Measurements from ENCODE around the gene BICC1.

DNA sequence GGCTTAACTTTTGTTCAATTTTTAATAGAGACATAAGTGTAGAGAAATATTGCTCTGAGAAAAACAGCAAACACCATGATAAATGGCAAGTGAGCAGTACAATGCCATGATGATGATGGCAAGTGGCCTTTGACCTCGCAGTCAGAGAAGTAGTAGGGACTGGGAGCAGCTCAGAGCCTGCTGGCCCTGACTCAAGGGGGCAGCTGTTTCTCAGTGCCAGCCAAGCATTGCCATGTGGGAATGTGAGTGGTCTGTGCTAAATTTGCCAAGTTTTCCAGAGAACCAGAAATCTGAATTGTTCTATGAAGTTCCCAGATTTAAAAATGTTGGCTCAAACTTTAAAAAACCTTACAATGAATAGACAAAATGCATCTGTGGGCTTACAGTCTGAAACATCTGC is 187.9 kb downstream of the BICC1 start:
- TF ChIP-seq, protein P1, sequence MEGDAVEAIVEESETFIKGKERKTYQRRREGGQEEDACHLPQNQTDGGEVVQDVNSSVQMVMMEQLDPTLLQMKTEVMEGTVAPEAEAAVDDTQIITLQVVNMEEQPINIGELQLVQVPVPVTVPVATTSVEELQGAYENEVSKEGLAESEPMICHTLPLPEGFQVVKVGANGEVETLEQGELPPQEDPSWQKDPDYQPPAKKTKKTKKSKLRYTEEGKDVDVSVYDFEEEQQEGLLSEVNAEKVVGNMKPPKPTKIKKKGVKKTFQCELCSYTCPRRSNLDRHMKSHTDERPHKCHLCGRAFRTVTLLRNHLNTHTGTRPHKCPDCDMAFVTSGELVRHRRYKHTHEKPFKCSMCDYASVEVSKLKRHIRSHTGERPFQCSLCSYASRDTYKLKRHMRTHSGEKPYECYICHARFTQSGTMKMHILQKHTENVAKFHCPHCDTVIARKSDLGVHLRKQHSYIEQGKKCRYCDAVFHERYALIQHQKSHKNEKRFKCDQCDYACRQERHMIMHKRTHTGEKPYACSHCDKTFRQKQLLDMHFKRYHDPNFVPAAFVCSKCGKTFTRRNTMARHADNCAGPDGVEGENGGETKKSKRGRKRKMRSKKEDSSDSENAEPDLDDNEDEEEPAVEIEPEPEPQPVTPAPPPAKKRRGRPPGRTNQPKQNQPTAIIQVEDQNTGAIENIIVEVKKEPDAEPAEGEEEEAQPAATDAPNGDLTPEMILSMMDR (conservative IDR thresholded peaks at IDR 0.05 in 1 of 2, IDR thresholded peaks at IDR 0.05 in 1 of 2; ENCODE audit: extremely low read depth in 1 of 2, insufficient read depth in 1 of 2, low read depth in 1 of 2, low read length in 2 of 2), result no peak
- no peak for TF ChIP-seq EZH2 (IDR thresholded peaks at IDR 0.05; ENCODE audit: borderline replicate concordance, low read length)
